Measurements from ENCODE around the gene CDH4. TPM values are rescaled to one million over a fixed set of nuclear protein-coding genes. Genes with fewer than 3 reads are reported as not detected.

CDH4 gene
- total and polyA plus RNA-seq, 2 of the 8 experiments (the other 6 are each of a cell fraction or from before 2014, with no cell fraction given) = 4.3 to 7.9 TPM

GRCh38 chr20:61514396-61514795 lies 262.3 kb downstream of the CDH4 start:
- Histone ChIP-seq H3K4me3 (ENCODE audit: extremely low read depth in 1 of 4, insufficient read depth in 2 of 4, low read depth in 3 of 4, low read length in 4 of 4) (no peak overlapping the region), H4K91ac (replicated peaks; ENCODE audit: insufficient read length, low read length) (no peak overlapping the region), H3K23me2 (ENCODE audit: low read depth, low read length) (peaks cover 7% of the 10 kb centered on the region; the same call in 1 of the 2 replicates), H4K8ac (ENCODE audit: extremely low read depth, insufficient read depth, low read length) (no peak overlapping the region), H2BK120ac (replicated peaks; ENCODE audit: low read depth, low read length) (no peak overlapping the region), H3K36me3 (ENCODE audit: control insufficient read depth in 2 of 4, insufficient read depth in 4 of 4, low read length in 3 of 4) (no peaks in the 10 kb centered on the region), H3K79me1 (ENCODE audit: low read depth, low read length) (no peaks in the 10 kb centered on the region), H4K20me1 (replicated peaks in 1 of 2; ENCODE audit: control insufficient read depth in 1 of 2, insufficient read depth in 2 of 2, low read length in 2 of 2) (peaks cover 0 to 6% of the 10 kb centered on the region in 2 experiments), H2BK5ac (ENCODE audit: low read depth, low read length) (no peak overlapping the region), H3K23ac (ENCODE audit: insufficient read length) (no peak overlapping the region), H2BK20ac (ENCODE audit: low read length) (no peak overlapping the region), H2AK5ac (ENCODE audit: low read depth, low read length) (no peak overlapping the region), H3K27me3 (replicated peaks in 1 of 4; ENCODE audit: control insufficient read depth in 3 of 4, extremely low read depth in 1 of 4, insufficient read depth in 3 of 4, low read length in 3 of 4) (peaks cover 0 to 2% (median 1%) of the 10 kb centered on the region in 4 experiments; a peak in 2 of 7 replicates), H3K79me2 (ENCODE audit: control insufficient read depth in 1 of 2, insufficient read depth in 2 of 2, low read length in 2 of 2) (no peaks in the 10 kb centered on the region), H3K18ac (ENCODE audit: extremely low read depth, low read length) (no peak overlapping the region), H4K5ac (ENCODE audit: insufficient read length, low read depth, low read length) (no peak overlapping the region), H3K4ac (replicated peaks; ENCODE audit: insufficient read length, low read depth, low read length) (no peak overlapping the region), H3K4me2 (ENCODE audit: insufficient read depth in 1 of 2, low read depth in 2 of 2, low read length in 2 of 2) (no peak overlapping the region), H3K9me3 (ENCODE audit: insufficient read depth in 2 of 2, low read depth in 1 of 2, low read length in 1 of 2) (no peaks in the 10 kb centered on the region), H3K14ac (ENCODE audit: insufficient read length) (no peak overlapping the region), H2AFZ (ENCODE audit: low read length) (no peak overlapping the region), H2BK12ac (ENCODE audit: low read depth, low read length) (no peak overlapping the region), H3K56ac (replicated peaks; ENCODE audit: insufficient read length, low read depth, low read length) (no peak overlapping the region), H2BK15ac (ENCODE audit: low read length) (no peak overlapping the region), H3K4me1 (replicated peaks in 1 of 4; ENCODE audit: control insufficient read depth in 3 of 4, insufficient read depth in 4 of 4, low read length in 3 of 4) (peaks cover 0 to 22% (median 9%) of the 10 kb centered on the region in 4 experiments; a peak in 6 of 7 replicates), H3K27ac (ENCODE audit: low read depth, low read length) (no peak overlapping the region), H3K9ac (replicated peaks in 1 of 4; ENCODE audit: extremely low read depth in 1 of 4, low read depth in 3 of 4, low read length in 3 of 4) (no peak overlapping the region)
- ChIA-PET CTCF (ENCODE audit: partially characterized antibody) (interaction anchor here (1.0 to 1.6 kb wide), 2 partner anchors 17 to 20 kb away, joined by 3 to 4 read pairs; no protein-coding TSS in a partner anchor), POLR2A (ENCODE audit: partially characterized antibody) (no interaction called here)
- WGBS, 2 experiments (ENCODE audit: extremely low coverage in 1 of 2, insufficient coverage in 1 of 2, insufficient read length in 1 of 2, insufficient replicate concordance in 2 of 2, low coverage in 1 of 2, low lambda C conversion rate in 2 of 2, missing lambda C conversion rate in 1 of 2) = 86% methylated on average over 6 of the region's 6 CpGs; no CpG with 5 or more reads in 1 of the 2 experiments
- no peak for DNase-seq (ENCODE audit: low read depth in 1 of 2, low spot score in 2 of 2)
- no peak for FAIRE-seq
- TF ChIP-seq BCL11A (IDR thresholded peaks at IDR 0.05; ENCODE audit: low read depth in 2 of 2, low read length in 2 of 2) = no peak
- TF ChIP-seq RNF2 (IDR thresholded peaks at IDR 0.05; ENCODE audit: borderline replicate concordance, low read depth, low read length, missing control alignments, poor library complexity, severe bottlenecking) = no peak
- TF ChIP-seq GABPA (IDR thresholded peaks at IDR 0.05; ENCODE audit: borderline replicate concordance, insufficient read depth, low read length) = no peak
- TF ChIP-seq SP4 (IDR thresholded peaks at IDR 0.05; ENCODE audit: low read length) = no peak
- TF ChIP-seq SUZ12 (IDR thresholded peaks at IDR 0.05; ENCODE audit: low read length) = no peak
- no peak for TF ChIP-seq RXRA (IDR thresholded peaks at IDR 0.05; ENCODE audit: insufficient read depth, low read depth, low read length)
- TF ChIP-seq TBP (IDR thresholded peaks at IDR 0.05; ENCODE audit: low read depth, low read length) = no peak
- TF ChIP-seq CHD1 (IDR thresholded peaks at IDR 0.05; ENCODE audit: low read depth, low read length) = no peak
- TF ChIP-seq ATF3 (IDR thresholded peaks at IDR 0.05; ENCODE audit: insufficient read depth, low read depth, low read length) = no peak
- TF ChIP-seq NANOG (IDR thresholded peaks at IDR 0.05; ENCODE audit: insufficient read depth, low read depth, low read length, poor library complexity, severe bottlenecking) = no peak
- no peak for TF ChIP-seq CEBPB (IDR thresholded peaks at IDR 0.05; ENCODE audit: low read depth, low read length)
- TF ChIP-seq TAF7 (optimal IDR thresholded peaks at IDR 0.05; ENCODE audit: borderline replicate concordance, low read depth, low read length) = no peak
- TF ChIP-seq SP2 (IDR thresholded peaks at IDR 0.05; ENCODE audit: low read length) = no peak
- no peak for TF ChIP-seq KDM5A (IDR thresholded peaks at IDR 0.05; ENCODE audit: low read length)

Data from H1 (cell line).